Activated CD8-positive, alpha-beta T cell treated with anti-CD3 and anti-CD28 coated beads, Interleukin-2, amount 10 ng/mL, durations not matched to agents 7 days and 5 days (primary cell): ENCODE measurements around the gene NR2C2. TPM values are rescaled to one million over a fixed set of nuclear protein-coding genes. Genes with fewer than 3 reads are reported as not detected.

ENCODE experiments used
- ATAC-seq: fragments of 150-1000 bp; cut with Tn5 transposase; one replicate; pipeline ENCODE4 v1.10.0; 2021; ENCODE audit warnings: moderate library complexity
- CTCF ChIA-PET: fragments of 350-600 bp; sonication (Branson Sonifier 250); formaldehyde crosslinking; loops from one replicate; lab custom pipeline; 2021; ENCODE audit warnings: antibody characterized with exemption; lab: Charles Lee
- POLR2A ChIA-PET: fragments of 350-600 bp; sonication (Branson Sonifier 250); formaldehyde crosslinking; loops from one replicate; lab custom pipeline; 2021; ENCODE audit warnings: antibody characterized with exemption; lab: Charles Lee
- DNase-seq: peaks from one replicate; pipeline ENCODE4 v3.0.0-alpha.2; 2020
- H3K27ac Mint-ChIP-seq: one replicate; pipeline ENCODE4 v1.8.0; 2021; ENCODE audit warnings: mild to moderate bottlenecking, mixed read lengths
- H3K27me3 Mint-ChIP-seq: one replicate; pipeline ENCODE4 v1.8.0; 2021; ENCODE audit warnings: low read depth, mixed read lengths
- H3K36me3 Mint-ChIP-seq: one replicate; pipeline ENCODE4 v1.8.0; 2021; ENCODE audit warnings: low read depth, mixed read lengths
- H3K4me1 Mint-ChIP-seq: one replicate; pipeline ENCODE4 v1.8.0; 2021; ENCODE audit warnings: low read depth, mixed read lengths
- H3K4me3 Mint-ChIP-seq: one replicate; pipeline ENCODE4 v1.8.0; 2021; ENCODE audit warnings: mild to moderate bottlenecking, mixed read lengths
- H3K9me3 Mint-ChIP-seq: one replicate; pipeline ENCODE4 v1.8.0; 2022; ENCODE audit warnings: mixed read lengths; ENCODE audit not compliant: insufficient read depth
- total RNA-seq, 2 experiments: library from RNA; stranded (reverse); gene quantifications; one replicate each; pipeline ENCODE4 v1.2.3, GENCODE V29; 2021

NR2C2 gene
- total RNA-seq, 2 experiments from 2014 or later, result 57.4 to 59.6 TPM

DNA sequence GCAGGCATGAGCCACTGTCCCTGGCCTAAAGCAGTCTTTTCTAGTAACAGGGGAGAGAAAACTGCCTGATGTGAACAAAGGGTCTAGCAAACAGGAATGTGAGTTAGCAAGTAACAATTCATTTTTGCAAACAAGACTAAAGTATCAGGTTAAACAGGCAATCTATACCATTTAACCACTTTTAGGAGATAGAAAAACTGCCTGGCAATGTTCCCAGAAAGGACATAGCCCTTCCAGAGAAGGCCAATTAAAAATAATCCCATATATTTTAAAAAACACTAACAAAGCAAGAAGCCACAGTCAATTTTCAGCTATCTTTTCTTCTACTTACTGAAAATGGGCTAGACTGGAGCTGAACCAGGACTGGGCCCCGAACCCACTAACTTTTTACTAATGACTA is 145.3 kb downstream of the NR2C2 start:
- ChIA-PET CTCF (interaction anchor here (1.4 to 2.2 kb wide), 2 partner anchors 16 to 28 kb away, joined by 4 to 8 read pairs; partner anchors contain the start of gene MRPS25), POLR2A (no interaction called here)
- Mint-ChIP-seq H3K36me3 (peaks cover 43% of the 10 kb centered on the region), H3K4me3 (no peak overlapping the region), H3K27ac (no peak overlapping the region), H3K27me3 (no peaks in the 10 kb centered on the region), H3K9me3 (no peaks in the 10 kb centered on the region), H3K4me1 (peaks cover 15% of the 10 kb centered on the region)
- DNase-seq (no peak), ATAC-seq (no peak)

DNA sequence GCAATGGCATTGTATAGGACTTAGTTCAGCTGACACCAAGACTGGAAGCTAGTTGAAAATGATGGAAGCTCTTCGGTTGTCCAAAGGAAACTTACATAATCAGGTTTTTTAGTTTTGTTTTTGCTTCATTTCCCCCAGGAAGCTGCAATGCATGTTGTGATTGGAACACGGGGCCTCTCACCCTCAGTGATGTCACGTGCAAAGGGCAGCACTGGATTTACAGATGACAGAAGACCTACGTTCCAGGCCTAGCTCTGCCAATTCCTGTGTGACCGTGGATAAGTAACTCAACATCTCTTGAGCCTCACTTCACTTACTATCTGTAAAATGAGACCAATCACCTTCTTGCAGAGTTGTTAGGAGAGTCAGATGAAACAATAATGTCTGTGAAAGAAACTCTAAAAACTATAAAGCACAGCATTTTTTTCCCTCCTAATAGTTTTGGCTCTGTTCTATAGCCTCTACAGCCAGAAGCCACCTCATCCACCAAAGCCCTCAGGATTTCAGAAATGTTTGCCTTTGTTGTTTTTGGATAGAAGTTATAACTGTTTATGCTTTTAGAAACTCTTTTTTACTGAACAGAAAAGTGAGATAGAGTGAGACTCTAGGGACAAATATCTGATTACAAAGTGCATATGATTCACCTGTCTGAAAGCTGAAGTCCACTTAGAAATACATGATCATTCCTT is 146.9 kb downstream of the NR2C2 start:
- ATAC-seq (no peak), DNase-seq (no peak)
- peaks cover 49% of the 10 kb centered on the region for H3K36me3 Mint-ChIP-seq
- peaks cover 2% of the 10 kb centered on the region for H3K27me3 Mint-ChIP-seq
- no peak overlapping the region for H3K27ac Mint-ChIP-seq
- ChIA-PET CTCF (interaction anchor here (1.4 kb wide), 1 partner anchor 30 kb away, joined by 4 read pairs; the partner anchor contains the start of gene MRPS25), POLR2A (interaction anchor here (0.6 to 1.4 kb wide), 2 partner anchors 29 to 153 kb away, joined by 3 to 7 read pairs; partner anchors contain the start of gene MRPS25)
- no peak overlapping the region for H3K4me3 Mint-ChIP-seq
- peaks cover 26% of the 10 kb centered on the region for H3K4me1 Mint-ChIP-seq
- H3K9me3 Mint-ChIP-seq, result no peaks in the 10 kb centered on the region

DNA sequence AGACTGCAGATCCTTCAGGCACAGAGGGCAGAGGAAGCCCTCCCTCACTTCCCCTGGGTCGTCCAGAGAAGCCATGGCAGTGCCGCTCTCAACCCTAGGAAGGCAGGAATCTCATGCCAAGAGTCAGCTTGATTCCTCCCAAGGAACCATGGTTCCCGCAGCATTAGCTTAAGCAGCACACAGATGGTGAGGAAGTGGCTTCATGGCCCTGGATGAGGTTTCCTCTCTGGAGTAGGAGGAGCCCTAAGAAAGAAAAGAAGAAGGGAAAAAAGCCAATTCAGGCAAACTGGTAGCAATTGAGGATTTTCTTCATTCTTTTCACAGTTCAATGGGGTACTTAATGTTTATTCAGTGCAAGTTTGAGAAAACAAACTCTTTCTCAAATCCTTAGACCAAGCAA is 148.7 kb downstream of the NR2C2 start:
- ChIA-PET CTCF (interaction anchor here (1.2 kb wide), 1 partner anchor 13 kb away, joined by 4 read pairs; no protein-coding TSS in a partner anchor), POLR2A (no interaction called here)
- H3K4me1 Mint-ChIP-seq, result peaks cover 36% of the 10 kb centered on the region
- H3K4me3 Mint-ChIP-seq, result no peak overlapping the region
- H3K9me3 Mint-ChIP-seq, result no peaks in the 10 kb centered on the region
- H3K27ac Mint-ChIP-seq, result no peak overlapping the region
- peaks cover 41% of the 10 kb centered on the region for H3K36me3 Mint-ChIP-seq
- H3K27me3 Mint-ChIP-seq, result peaks cover 2% of the 10 kb centered on the region
- ATAC-seq, result no peak
- DNase-seq, result no peak

DNA sequence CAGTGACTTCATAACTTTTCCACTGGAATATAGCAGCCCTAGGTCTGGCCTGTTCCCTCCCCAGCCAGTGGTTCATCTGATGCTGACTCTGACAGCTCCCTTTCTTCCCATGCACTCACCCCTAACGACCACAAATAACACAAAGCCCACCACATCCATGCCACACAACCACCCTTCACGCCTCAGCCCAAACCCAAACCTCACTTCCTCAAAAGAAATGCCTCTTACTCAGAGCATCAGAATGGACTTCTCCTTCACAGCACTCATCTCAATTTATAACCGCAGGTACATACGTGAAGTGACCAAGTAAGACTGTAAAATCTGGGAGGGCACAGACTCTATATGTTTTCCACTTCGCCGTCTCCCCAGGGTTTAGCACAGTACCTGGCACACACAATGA is 150.5 kb downstream of the NR2C2 start:
- H3K27me3 Mint-ChIP-seq, result peaks cover 2% of the 10 kb centered on the region
- CTCF ChIA-PET, result interaction anchor here (0.9 to 2.2 kb wide), 3 partner anchors 11 to 307 kb away, joined by 3 to 19 read pairs (median 4); no protein-coding TSS in a partner anchor
- peaks cover 47% of the 10 kb centered on the region for H3K4me1 Mint-ChIP-seq
- DNase-seq, result peak; percentile 52
- H3K36me3 Mint-ChIP-seq, result peaks cover 37% of the 10 kb centered on the region
- H3K4me3 Mint-ChIP-seq, result peak overlapping the region; percentile 93
- peak; percentile 14 for ATAC-seq
- no peaks in the 10 kb centered on the region for H3K9me3 Mint-ChIP-seq
- H3K27ac Mint-ChIP-seq, result peak overlapping the region; percentile 97
- POLR2A ChIA-PET, result interaction anchor here (0.7 to 3.4 kb wide), 6 partner anchors 8 to 227 kb away, joined by 3 to 21 read pairs (median 4); partner anchors contain the start of genes MRPS25 and NR2C2

Other genes starting within 250 kb of the NR2C2 start
- gene FGD5, start 128.6 kb upstream of the NR2C2 start, total RNA-seq, result under 1 TPM; 0.31 to 0.32 TPM
- gene MRPS25, start 117.7 kb downstream of the NR2C2 start, total RNA-seq, result 10 to 100 TPM; 58.5 to 64.6 TPM
- 10 to 100 TPM; 16.4 to 17.8 TPM for gene RBSN, start 151.6 kb downstream of the NR2C2 start, total RNA-seq